GM19239 (cell line): ENCODE measurements around the gene GIT1.
A peak's percentile ranks its signal among the peaks of the same experiment; 100 is the strongest.

ENCODE experiments used
- DNase-seq: peaks from one replicate; pipeline ENCODE4 v3.0.0; 2011; ENCODE audit warnings: low spot score; ENCODE audit not compliant: insufficient read length
- FAIRE-seq: peaks from 2 replicates; lab custom pipeline; 2011; peaks lifted over from hg19 to GRCh38; lab: Jason Lieb, UNC

GIT1 gene

DNA sequence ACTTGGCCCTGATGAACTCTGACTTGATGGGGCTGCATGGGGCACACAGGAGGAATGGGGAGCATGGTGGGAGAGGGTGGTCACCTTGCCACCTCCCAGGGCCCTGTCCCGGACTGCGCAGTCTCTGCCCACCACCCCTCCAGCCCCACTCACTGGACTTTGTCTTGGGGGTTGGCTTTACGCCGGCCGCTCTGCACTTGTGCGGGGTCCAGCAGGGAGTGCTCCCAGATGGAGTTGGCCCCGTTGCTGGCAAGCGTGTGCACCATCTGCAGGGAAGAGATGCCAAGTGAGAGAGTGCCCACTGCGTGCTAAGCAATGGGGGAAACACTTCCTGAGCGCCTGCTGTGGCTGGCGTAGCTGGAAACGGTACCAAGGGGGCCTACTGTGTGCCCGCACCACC lies 6.7 kb downstream of the GIT1 start:
- DNase-seq, result no peak
- no peak for FAIRE-seq

GRCh38 chr17:29582254-29582765 lies 7.1 kb downstream of the GIT1 start:
- FAIRE-seq, result no peak
- no peak for DNase-seq

GRCh38 chr17:29581583-29582253 lies 7.7 kb downstream of the GIT1 start:
- FAIRE-seq (no peak), DNase-seq (no peak)

DNA sequence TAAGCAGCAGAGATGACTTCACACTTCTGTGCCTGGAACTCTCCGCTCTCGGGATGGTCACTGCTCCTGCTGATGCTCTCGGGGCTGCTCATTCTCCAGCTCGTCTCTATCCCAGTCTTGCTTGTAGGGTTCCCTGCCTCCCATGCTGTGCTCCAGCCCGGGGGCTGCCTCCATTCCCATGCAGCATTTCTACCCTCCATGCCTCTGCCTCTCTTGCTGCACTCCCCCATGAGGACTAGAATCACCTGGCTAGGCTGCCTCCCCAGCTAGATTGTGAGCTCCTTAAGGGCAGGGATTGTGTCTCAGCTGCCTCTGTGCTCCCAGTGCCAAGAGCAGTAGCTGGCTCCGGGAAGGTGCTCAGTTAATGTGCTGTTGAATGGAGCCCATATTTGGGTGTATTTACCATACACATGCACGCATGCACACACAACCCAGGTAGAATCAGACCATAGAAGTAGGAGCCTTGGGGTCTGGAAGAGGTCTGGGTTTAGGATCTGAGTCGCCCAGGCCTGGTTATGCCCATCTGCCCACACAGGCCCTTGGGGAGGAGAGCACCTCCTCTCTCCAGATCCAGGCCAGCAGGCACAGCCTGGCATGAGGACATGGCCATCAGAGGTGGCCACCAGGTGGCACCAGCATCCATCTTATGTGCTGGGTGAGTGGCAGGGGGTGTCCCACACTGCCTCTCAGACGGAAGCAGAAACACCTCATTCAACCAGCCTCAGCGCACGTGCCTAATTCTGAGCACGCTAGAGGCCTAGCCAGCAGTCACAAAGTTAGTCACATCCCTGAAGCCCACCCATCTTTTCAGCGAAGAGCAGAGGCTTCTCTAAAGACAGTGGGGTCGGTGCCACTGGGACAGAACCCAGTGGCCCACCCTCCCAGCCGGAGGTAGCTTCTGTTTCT lies 9.3 kb downstream of the GIT1 start:
- peak; percentile 98 for DNase-seq

GRCh38 chr17:29578626-29579485 lies 10.6 kb downstream of the GIT1 start:
- DNase-seq (no peak), FAIRE-seq (no peak)

More for the DNA sequence above, 9.3 kb downstream of the GIT1 start:
- peak; percentile 99 for FAIRE-seq

DNA sequence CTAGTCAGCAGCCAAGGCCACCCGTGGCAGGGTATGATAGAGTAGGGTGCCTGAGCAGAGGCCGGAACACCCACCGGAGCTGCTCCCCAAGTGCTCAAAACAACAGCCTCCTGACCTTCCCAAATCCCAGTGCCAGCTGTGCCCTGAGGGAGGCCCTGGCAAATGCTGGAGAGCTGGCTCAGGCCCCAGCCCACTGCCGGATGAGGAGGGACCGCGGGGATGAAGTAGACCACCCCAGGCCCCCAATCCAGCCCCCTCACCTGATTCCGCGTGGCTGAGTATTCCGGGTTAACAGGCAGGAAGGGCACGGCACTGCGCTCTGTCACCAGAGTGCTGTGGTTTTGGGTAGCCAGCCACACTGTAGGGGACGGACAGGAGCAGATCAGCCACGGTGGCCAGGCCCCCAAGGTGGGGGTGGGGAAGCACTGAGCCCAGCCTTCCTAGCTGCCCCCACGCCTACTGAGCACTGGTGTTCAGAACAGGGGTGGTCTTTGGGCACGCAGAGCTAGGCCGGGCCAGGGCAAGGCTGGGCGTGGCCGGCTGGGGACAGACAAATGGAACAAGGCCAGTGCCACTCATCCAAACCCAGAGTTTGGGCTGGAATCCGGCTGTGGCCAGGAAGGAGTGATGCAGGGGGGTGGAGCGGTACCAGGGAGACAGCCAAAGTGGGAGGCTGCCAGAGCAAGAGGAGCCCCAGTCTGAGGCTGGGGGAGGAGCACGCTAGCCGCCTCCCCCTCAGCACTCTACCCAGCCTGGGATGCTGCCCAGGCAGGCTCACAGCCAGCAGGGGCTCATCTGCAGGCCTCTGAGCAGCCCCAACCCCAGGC lies 11.8 kb downstream of the GIT1 start:
- FAIRE-seq (no peak), DNase-seq (no peak)

DNA sequence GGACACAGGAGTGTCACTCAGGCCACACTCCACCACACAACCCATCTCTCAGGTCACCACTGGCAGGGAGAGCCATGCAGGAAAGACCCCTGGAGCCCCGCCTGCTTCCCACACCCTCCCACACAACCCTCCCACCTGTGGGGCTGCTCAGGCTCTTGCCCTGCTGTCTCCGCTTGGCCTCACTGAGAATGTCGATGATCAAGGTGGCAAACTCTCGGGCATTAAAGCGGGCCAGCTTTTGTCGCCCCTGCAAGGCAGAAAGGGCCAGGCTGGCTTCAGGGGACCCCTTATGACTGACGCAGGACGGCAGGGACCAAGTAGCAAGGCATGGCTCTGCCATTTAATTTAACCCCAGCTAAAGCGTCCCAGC lies 12.5 kb downstream of the GIT1 start:
- FAIRE-seq, result no peak

GRCh38 chr17:29576214-29577000 lies 13.0 kb downstream of the GIT1 start:
- DNase-seq, result no peak
- FAIRE-seq, result no peak

More for the DNA sequence above, 12.5 kb downstream of the GIT1 start:
- DNase-seq, result no peak

DNA sequence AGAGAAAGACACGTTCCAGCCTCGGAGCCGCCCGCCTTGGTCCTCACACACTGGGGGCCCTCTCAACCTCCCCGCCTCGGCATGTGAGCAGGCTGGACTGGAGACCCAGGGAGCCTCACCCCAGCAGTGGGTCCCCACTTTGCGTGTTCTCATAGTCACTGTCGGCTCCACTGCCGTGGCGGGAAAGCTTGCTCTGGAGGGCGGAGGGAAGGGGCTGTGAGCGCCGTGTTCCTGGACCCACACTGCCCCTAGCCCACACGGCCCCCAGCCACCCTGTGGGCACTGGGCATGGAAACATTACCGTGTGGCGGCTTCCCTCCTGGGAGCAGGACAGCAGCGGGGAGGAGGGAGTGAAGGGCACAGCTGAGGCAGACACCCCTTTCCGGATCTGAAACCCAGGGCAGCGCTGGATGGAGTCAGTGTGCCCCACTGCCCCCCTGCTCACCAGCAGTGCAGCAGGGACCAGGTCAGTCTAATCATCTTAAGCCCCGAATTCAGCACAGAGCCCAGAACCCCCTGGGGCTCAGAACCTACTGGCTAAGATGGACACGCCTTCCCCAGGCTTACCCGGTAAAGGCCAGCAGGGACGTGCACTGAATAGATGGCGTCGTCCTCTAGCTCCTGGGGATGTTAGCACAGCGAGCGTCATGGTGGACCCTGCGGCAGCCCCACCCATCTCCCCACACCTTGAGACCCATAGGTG lies 13.8 kb downstream of the GIT1 start:
- DNase-seq (no peak), FAIRE-seq (no peak)

GRCh38 chr17:29574732-29575510 lies 14.5 kb downstream of the GIT1 start:
- FAIRE-seq, result no peak
- no peak for DNase-seq

- DNase-seq (no peak), FAIRE-seq (no peak)
Observed at GRCh38 chr17:29573871-29574731, 15.3 kb downstream of the GIT1 start.

DNA sequence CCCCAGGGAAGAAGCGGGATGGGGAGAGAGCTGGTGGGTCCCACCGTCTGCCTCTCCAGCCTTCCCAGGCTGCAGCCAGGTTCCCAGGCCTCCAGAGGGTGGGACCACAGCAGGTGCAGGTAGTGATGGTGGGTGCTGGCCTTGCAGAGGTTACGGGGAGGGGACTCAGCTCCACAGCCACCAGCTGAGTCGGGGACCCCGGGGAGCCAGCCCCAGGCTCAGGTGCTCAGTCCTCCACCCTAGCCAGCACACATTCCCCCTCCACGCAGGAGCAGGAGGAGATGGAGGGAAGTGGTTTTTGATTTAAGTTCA lies 15.9 kb downstream of the GIT1 start:
- FAIRE-seq, result no peak

DNA sequence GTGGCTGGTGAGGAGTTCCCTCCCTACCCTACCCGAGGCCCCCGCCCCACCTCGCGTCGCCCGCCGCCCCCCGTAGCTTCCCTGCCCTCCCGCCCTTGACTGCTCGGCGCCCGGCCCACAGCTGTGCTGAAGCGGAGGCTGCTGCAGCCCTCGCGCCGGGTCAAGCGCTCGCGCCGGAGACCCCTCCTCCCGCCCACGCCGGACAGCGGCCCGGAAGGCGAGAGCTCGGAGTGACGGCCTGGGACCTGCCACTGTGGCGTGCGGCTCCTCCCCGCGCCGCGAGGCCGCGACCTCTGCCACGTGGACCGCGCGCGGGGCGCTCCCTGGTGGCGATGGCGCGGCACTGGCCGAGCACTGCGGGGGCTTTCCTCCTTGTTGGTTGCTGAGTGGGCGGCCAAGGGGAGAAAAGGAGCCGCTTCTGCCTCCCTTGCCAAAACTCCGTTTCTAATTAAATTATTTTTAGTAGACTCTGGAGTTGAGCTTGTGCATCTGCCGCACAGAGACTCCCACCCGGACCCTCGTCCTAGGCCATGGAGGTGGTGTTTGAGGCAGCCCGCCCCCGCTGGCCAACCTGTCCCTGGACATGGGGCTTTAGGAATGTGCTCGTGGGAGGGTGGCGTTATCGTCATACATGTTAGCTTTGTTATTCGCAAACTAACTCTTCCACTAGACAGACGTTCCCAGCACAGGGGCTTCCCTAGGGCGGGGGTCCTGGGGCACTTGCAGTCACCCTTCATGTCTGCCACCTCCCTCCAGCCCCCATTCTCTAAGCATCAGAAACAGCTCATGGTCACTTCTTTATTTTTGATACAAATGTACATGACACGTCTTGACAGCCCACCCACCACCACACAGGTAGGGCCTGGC lies 16.5 kb downstream of the GIT1 start:
- DNase-seq (no peak), FAIRE-seq (no peak)

More for the DNA sequence above, 15.9 kb downstream of the GIT1 start:
- DNase-seq, result no peak

- DNase-seq, result no peak
- no peak for FAIRE-seq
Observed at GRCh38 chr17:29571883-29572681, 17.4 kb downstream of the GIT1 start.

DNA sequence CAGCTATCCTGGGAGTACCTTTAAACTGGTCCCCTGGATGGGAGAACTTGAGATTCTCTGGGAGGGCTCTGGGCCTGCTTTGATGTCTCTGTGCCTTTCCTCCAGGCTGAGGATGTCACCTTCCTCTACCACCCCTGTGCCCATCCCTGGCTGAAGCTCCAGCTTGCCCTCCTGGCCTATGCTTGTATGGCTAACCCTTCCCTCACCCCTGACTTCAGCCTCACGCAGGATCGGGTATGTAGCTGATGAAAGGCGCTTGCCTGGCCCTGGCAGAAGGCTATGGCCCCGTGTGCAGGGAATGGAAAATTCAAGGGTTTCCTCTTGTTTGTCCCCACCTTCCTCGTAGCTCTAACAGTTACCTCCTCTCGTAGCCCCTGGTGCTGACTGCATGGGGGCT lies 18.0 kb downstream of the GIT1 start:
- FAIRE-seq (no peak), DNase-seq (no peak)
